Esophagus squamous epithelium (tissue), 4 donors: ENCODE results near the gene LARGE1.

Experiments used
- CTCF ChIP-seq, 6 experiments: fragments of 450-650 bp in 4 of 6; fragments of 200-600 bp in 2 of 6; sonication (generic) in 2 of 6; IDR thresholded peaks; one replicate each; pipeline ENCODE4 v1.5.1; 2016 to 2019; ENCODE audit warnings: antibody characterized with exemption in 6 of 6, mild to moderate bottlenecking in 4 of 6, moderate library complexity in 4 of 6
- POLR2A ChIP-seq, 4 donors: fragments of 450-650 bp; IDR thresholded peaks; one replicate each; pipeline ENCODE4 v1.6.1; 2017; ENCODE audit warnings: antibody characterized with exemption in 4 of 4, mild to moderate bottlenecking in 4 of 4, moderate library complexity in 3 of 4

- TF ChIP-seq POLR2A (IDR thresholded peaks at IDR 0.05) (no peak), CTCF (IDR thresholded peaks at IDR 0.05) (no peak)
These were observed 132.4 kb downstream of the LARGE1 start for GRCh38 chr22:33787645-33788456.
